Kidney tubule cell (primary cell): Measurements from ENCODE around the gene ZIC4.

ENCODE experiments used
- DNase-seq: peaks from one replicate; pipeline ENCODE4 v3.0.0-alpha.2; 2018; ENCODE audit warnings: low spot score

ZIC4 gene

DNA sequence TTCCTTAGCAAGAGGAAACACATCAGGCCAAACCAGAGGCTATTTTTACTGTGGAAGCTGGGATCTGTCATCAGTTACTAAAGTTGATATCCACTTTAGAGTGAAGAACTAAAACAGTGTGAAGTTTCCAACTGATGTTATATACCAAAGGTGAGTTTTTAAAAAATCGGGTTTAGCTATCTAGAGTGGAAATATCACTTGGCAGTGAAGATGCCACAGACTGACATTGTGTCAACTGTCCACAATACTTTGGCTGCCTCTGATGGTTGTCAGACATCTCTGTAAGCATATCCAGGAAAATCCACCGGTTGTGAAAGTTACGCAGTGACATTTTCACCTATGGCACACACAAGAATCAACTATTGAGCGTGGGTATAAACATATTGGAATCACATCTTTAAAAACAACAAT is 12.0 kb upstream of the ZIC4 start:
- DNase-seq: no peak

GRCh38 chr3:147417551-147418295 is 11.4 kb upstream of the ZIC4 start:
- no peak for DNase-seq

GRCh38 chr3:147416931-147417330 is 10.6 kb upstream of the ZIC4 start:
- DNase-seq: no peak

- DNase-seq: no peak
These were observed 9.5 kb upstream of the ZIC4 start for GRCh38 chr3:147415874-147416273.

DNA sequence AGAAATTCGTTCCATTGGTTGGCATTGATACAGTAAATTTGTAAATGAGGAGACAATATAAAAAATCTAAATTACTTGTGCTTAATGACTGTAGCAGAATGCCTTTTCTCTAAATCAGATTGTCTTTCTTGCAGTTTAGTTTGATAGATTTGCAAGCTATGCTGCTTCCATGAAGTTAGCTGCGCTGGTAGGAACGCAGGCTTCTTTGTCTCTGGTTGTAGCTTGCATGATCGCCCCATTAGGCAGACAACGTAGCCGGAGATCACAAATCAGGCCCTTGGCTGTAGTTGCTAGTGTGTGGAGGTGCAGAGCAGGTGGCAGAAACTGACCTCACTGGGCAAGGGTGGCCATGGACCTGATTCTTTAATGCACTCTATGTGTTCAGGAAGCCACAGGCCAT is 8.9 kb upstream of the ZIC4 start:
- no peak for DNase-seq

GRCh38 chr3:147414390-147415138 is 8.2 kb upstream of the ZIC4 start:
- DNase-seq: no peak

- DNase-seq: no peak
These were observed 7.5 kb upstream of the ZIC4 start for GRCh38 chr3:147413686-147414389.

- no peak for DNase-seq
These were observed 6.8 kb upstream of the ZIC4 start for GRCh38 chr3:147412917-147413685.

- no peak for DNase-seq
These were observed 6.0 kb upstream of the ZIC4 start for GRCh38 chr3:147412261-147412916.

- DNase-seq: no peak
These were observed 5.5 kb upstream of the ZIC4 start for GRCh38 chr3:147411815-147412241.

DNA sequence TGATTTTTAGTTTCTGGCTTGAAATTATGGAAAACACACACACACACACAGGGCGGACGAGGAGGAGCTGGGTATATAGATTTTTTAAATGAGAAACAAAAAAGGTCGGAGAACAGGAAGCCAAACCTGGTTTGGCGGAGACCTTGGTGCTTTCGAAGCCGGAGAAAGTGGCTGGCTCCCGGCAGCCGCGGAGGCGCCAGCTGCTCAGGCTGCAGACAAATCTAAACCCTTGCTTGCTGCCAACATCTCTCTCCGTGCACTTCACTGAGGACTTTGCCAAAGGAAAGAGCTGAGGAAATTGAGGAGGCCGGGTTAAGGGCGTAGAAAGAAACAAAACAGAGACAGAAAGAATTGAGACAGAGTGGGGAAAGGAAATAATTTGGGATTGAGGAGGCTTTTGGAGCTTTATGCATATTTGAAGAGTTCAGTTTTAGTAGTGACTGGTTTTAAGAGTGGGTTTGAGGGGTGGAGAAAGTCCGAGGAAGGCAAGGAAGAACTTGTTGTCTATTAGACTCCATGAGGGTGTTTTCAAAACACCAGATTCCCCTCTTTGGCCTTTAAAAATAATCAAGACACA is 5.0 kb upstream of the ZIC4 start:
- no peak for DNase-seq

GRCh38 chr3:147410526-147411237 is 4.3 kb upstream of the ZIC4 start:
- DNase-seq: peak; percentile 3

GRCh38 chr3:147410116-147410525 is 3.8 kb upstream of the ZIC4 start:
- DNase-seq: no peak

- DNase-seq: no peak
These were observed 3.1 kb upstream of the ZIC4 start, which contains the start of gene ZIC1 for GRCh38 chr3:147409143-147410115. TSS of gene ZIC1 (plus strand) at chr3:147409365. CDS start at chr3:147410113, 748 bp downstream.

- DNase-seq: no peak
These were observed 2.1 kb upstream of the ZIC4 start for GRCh38 chr3:147408188-147409100.

- no peak for DNase-seq
These were observed 1.3 kb upstream of the ZIC4 start for GRCh38 chr3:147407498-147408187.

GRCh38 chr3:147407114-147407497 is 763 bp upstream of the ZIC4 start:
- no peak for DNase-seq
